T-helper 2 cell treated with Interferon-gamma antibody and Interleukin-4, amounts not matched to agents 100 ng/mL and 5 ng/mL, for 36 hours (primary cell): ENCODE data around the gene IMPA2. TPM values are rescaled to one million over a fixed set of nuclear protein-coding genes. Genes with fewer than 3 reads are reported as not detected.

Experiments
- intact Hi-C: fragments of 100-400 bp; cut with micrococcal nuclease; formaldehyde crosslinking; loops from one replicate; pipeline ENCODE4 v1.15.1; 2023
- total RNA-seq: library from RNA; stranded (reverse); gene quantifications from 2 replicates; pipeline ENCODE4 v1.2.3, GENCODE V29; 2022

Gene IMPA2
- total RNA-seq, 1 donor from 2014 or later: 21.7 TPM

DNA sequence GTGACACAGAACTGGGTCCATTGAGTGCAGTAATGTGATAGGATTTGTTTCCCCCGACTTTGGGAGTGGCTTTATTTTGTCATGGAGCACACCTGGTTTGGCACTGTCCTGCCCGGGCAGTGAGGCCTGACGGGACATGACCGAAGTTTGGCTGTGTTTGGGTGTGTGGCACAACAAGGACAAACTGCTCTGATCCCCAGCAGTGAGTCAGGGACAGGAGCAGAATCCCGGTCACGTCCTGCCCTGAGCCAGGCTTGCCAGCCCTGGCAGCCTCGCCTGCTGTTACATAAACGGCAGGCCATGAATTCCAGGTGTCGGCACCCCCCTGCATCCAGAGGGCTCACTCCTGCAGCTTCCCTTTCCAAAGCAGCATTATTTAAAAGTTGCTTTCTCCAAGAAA is 45.7 kb downstream of the IMPA2 start:
- intact Hi-C loops: no loop called here

GRCh38 chr18:12027480-12027879 is 46.2 kb downstream of the IMPA2 start:
- intact Hi-C loops: no loop called here

GRCh38 chr18:12028040-12028628 is 46.8 kb downstream of the IMPA2 start:
- intact Hi-C loops: no loop called here

DNA sequence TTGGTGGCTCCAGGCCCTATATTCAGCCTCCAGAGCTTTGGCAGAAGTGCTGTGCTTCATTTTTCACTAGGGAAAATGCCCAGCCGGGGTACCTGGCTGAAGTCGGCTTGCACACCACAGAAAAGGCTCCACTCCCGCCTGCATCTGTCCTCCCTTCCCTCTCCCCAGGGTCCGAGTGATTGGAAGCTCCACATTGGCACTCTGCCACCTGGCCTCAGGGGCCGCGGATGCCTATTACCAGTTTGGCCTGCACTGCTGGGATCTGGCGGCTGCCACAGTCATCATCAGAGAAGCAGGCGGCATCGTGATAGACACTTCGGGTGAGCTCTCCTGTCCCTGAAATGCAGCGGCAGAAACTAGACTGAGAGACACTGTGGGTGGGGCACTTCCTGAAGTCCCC is 47.4 kb downstream of the IMPA2 start:
- intact Hi-C loops: no loop called here

- intact Hi-C loops: no loop called here
Observed at GRCh38 chr18:12029786-12030584, 48.7 kb downstream of the IMPA2 start.

DNA sequence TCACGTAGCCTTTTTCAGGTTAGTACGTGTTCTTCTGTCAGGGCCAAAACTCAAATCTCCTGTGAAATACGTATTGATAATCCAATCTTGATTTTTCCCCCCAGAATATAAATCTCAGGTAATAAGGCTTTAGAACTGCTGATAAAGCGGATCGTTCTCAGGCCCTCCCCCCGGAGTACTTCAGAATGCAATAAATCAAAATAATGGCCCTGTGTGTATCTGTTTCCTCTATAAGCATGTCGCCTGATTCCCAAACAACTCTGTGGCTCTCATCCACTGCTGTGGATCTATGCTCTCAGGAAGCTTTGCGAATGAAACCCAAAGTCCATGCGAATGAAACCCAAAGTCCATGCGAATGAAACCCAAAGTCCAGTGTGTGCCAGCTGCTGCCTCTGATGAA is 49.4 kb downstream of the IMPA2 start:
- intact Hi-C loops: no loop called here

DNA sequence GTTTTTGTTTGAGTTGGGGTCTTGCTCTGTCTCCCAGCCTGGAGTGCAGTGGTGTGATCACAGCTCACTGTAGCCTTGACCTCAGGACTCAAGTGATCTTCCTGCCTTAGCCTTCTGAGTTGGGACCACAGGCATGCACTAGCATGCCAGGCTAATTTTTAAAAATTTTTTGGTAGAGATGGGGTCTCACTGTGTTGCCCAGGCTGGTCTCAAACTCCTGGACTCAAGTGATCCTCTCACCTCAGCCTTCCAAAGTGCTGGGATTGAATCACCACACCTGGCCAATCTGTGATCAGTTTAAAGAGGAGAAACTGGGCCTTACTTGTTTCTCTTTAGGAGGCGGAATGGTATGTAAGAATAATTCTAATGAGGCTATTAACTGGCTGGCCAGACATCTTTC is 49.9 kb downstream of the IMPA2 start:
- intact Hi-C loops: no loop called here

DNA sequence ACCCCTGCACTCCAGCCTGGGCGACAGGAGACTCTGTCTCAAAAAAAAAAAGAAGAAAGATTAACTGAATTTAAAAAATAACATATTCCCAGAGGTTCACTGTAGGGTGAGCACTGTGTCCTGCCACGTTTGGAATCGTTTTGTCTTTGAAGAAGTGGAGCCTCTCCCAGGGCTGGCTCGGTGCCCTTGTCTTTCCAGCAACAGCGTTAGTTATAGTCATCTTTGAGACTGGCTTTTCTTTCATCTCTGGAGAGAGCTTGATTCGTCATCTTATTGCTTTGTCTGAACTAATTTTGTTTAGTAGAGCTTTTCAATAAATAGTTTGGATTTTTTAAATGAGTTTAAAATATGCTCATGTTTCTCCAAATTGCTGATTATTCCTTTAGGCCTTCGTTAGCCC is 50.5 kb downstream of the IMPA2 start:
- intact Hi-C loops: no loop called here

- intact Hi-C loops: no loop called here
Observed at GRCh38 chr18:12032786-12033642, 51.7 kb downstream of the IMPA2 start.

DNA sequence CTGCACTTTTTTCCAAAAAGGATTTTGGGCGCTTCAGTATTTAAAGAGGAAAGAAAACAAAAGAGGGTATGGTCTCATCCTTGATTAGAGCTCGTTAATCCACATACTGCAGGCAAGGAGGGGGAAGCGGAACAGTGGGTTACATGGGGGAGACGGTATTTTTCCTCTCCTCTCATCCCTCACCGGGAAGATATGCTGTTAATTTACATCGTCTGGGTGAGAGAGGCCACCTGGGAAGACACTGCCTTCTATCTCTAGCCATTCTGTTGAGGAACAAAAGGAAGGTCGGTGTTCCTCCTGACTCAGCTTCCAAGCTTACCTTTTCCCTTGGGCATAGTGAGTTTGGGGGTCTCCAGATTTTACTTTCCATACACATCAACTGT is 52.3 kb downstream of the IMPA2 start:
- intact Hi-C loops: no loop called here

GRCh38 chr18:12034241-12035100 is 53.2 kb downstream of the IMPA2 start:
- intact Hi-C loops: no loop called here

GRCh38 chr18:12035481-12035880 is 54.2 kb downstream of the IMPA2 start:
- intact Hi-C loops: no loop called here

DNA sequence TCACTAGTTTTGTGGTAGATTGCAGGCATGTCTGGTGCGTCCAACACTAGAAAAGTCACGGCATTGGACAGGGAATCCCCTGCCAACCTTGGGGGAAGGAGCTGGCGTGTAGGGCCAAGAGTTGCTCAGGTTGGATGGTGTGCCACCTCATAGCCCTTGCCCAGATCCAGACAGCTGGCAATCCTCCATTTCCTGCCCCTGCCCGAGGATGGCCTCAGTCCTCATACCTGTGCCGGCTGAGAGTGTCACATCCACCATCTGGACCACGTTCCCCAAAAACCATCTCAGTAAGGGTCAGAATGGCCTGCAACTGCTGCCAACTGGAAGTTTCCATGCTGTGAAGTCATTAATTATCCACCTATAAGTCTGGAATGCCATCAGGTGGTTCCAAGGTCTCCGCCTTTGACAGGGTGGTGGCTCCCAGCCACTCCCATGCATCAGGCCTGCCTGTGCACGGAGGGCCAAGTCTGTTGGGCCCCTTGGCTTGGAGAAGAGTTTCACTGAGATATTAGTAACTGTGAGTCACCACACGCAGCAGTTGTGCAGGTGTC is 55.0 kb downstream of the IMPA2 start:
- intact Hi-C loops: no loop called here

GRCh38 chr18:12038082-12038638 is 56.9 kb downstream of the IMPA2 start:
- intact Hi-C loops: loop anchor here (2.0 kb wide), 1 partner anchor 383 kb away; no protein-coding TSS in a partner anchor

DNA sequence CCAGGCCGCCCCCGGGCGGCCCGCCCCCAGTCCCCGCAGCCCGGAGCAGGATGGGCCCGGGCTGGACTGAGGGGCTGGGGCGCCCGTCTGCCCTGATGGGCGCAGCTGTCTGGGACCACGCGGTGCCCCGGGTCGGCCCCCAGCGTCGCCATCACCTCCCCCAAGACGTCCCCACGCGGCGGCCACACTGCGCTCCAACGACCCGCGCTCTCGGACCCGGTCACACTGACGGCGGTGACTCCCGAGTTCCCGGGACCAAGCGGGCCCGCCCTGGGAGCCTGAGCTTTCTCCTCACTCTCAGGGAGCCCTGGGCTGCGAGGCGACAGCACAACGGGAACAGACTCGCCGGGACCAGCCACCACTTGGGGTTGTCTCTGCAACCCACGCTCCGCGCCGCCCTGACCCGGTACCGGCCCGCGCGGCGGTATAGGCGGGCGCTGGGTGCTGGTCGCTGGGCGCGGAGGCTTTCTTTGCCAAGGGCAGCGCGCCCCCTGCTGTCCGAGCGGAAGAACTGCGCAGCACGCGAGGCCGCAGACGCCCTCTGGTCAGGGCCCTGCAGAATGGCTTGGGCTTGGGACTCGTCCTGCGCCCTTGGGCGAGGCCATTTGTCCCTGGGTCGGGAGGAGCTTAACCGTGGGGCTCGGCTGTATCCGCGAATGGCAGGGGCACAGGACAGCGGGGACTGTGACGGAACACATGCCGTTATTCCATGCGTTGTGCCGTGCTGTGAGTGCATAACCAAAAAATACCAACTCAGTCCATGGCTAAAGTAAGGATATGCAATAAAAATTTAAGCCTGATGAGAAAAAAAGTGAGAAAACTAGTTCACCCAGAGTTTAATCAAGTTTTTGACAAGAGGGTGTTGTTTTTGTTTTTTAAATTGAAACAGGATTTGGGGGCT is 57.6 kb downstream of the IMPA2 start:
- intact Hi-C loops: loop anchor here (1.0 to 2.0 kb wide), 4 partner anchors 58 to 384 kb away; partner anchors contain the start of gene IMPA2

- intact Hi-C loops: loop anchor here (1.0 to 2.0 kb wide), 4 partner anchors 58 to 385 kb away; partner anchors contain the start of gene IMPA2
Observed at GRCh38 chr18:12039540-12039930, 58.2 kb downstream of the IMPA2 start.

GRCh38 chr18:12041561-12041960 is 60.3 kb downstream of the IMPA2 start:
- intact Hi-C loops: no loop called here

- intact Hi-C loops: no loop called here
Observed at GRCh38 chr18:12043811-12044210, 62.5 kb downstream of the IMPA2 start.

DNA sequence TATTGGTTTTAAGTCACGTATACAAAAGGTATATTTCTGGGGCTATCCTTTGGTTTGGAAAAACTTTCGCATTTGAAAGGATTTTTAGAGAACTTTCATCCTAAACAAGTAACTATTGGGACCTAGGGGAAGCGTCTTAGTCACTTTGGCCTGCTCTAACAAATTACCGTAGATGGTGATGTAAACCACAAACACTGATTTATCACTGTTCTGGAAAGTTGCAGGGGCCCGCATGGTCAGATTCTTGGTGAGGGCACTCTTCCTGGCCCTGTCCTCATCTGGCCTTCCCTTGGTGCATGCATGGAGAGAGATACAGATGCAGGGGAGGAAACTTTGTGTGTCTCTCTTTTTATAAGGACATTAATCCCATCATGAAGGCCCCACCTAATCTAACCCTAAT is 63.3 kb downstream of the IMPA2 start:
- intact Hi-C loops: no loop called here
